GM19043 (cell line): ENCODE measurements around the gene MRI1.
A peak's percentile ranks its signal among the peaks of the same experiment; 100 is the strongest.

Experiments used
- ATAC-seq: cut with Tn5 transposase; IDR thresholded peaks from one replicate; pipeline ENCODE4 v1.9.1; 2021; ENCODE audit warnings: low read depth; ENCODE audit not compliant: unreplicated experiment

MRI1 gene

GRCh38 chr19:13817018-13817614, 52.8 kb downstream of the MRI1 start:
- ATAC-seq, result peak; percentile 78

GRCh38 chr19:13817615-13818371, 53.5 kb downstream of the MRI1 start:
- ATAC-seq, result peak; percentile 48

- no peak for ATAC-seq
Measured at GRCh38 chr19:13819238-13819637, 54.9 kb downstream of the MRI1 start.

- ATAC-seq, result no peak
Measured at GRCh38 chr19:13821292-13821691, 57.0 kb downstream of the MRI1 start.

GRCh38 chr19:13823256-13823655, 58.9 kb downstream of the MRI1 start:
- no peak for ATAC-seq
